ENCODE results near the gene ARFGAP3.
A peak's percentile ranks its signal among the peaks of the same experiment; 100 is the strongest.
"Not testable (repeated sequence)": the region's sequence is repeated elsewhere in the genome, so short reads cannot be mapped to it uniquely, and the experiment has no call there.

The ARFGAP3 gene

DNA sequence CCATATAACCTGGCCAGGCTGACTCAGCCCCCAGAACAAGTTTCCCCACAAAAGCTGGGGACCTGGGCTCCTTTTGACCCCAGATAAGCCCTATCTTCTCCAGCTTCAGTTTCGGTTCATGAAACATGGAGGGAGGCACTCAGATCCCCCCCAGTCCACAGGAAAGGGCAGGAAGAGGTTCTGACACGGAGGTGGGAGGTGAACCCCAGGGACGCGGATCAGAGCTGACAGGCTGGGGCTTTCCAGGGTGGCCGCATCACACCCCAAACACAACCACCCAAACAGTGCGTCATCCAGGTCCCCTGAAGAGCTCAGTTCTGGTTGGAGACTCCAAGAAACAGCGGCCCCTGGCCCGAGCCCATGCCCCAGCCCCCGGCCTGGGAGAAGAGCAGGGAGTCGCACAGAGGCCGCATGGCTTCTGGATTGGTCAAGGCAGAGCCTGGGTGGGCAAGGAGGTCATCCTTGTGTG is 92.1 kb downstream of the ARFGAP3 start:
- no peak for DNase-seq

DNA sequence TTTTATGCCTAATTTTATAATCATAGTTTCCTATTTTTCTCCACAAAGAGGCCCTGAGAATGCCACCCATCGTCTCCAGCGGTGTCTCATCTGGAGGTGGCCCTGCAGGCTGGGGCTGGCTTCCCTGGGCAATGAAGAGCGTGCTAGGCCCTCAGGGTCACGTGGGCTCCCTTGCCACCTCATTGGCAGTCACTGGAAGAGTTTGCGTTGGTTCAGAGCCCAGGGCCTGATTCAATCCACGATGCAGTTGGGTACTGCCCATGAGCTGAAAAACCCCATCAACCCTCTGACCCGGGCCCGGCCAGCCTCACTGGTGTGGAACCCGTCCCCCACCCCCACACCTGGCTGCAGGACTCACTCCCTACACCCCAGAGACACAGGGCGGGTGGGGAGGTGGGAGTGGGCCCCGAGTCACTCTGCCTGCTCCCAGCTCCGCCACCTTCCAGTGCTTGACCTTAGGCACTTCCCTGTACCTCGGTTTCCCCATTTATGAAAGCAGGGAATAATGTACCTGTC is 93.0 kb downstream of the ARFGAP3 start:
- no peak for DNase-seq

DNA sequence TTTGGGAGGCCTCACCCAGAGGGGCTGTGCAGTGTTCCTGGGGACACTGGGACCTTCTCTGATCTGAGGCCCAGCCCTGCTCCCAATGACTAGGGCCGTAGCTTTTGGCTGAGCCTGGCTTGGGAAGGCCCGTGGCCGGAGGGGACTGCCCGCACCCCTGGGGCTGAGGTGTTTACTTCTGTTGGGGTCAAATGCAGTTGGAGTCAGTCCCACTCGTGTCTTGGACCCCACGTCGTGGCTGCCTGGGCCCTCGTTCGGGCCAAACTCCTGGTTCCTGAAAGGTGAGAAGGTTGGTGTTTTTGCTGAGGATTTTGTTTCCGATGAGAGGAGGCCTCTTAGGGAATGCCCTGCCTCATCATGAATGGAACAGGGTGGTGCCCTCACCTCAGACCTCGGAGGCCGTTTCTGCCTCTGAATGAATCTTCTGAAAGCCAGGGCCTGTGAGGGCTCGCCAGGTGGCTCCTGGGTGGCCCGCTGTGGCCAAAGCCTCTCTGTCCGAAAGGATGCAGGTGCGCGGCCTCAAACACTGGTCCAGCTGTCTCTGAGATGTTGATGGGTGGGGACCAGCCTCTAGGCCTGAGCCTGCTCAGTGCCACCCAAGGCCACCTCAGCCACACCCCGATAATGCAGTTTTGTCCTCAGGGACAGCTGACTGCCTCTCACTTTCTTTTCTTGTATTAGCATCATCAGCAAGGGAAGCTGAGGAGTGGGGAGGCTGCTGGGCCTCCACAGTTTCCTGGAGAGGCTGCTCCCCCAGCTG is 96.1 kb downstream of the ARFGAP3 start:
- DNase-seq, result peak; percentile 13

DNA sequence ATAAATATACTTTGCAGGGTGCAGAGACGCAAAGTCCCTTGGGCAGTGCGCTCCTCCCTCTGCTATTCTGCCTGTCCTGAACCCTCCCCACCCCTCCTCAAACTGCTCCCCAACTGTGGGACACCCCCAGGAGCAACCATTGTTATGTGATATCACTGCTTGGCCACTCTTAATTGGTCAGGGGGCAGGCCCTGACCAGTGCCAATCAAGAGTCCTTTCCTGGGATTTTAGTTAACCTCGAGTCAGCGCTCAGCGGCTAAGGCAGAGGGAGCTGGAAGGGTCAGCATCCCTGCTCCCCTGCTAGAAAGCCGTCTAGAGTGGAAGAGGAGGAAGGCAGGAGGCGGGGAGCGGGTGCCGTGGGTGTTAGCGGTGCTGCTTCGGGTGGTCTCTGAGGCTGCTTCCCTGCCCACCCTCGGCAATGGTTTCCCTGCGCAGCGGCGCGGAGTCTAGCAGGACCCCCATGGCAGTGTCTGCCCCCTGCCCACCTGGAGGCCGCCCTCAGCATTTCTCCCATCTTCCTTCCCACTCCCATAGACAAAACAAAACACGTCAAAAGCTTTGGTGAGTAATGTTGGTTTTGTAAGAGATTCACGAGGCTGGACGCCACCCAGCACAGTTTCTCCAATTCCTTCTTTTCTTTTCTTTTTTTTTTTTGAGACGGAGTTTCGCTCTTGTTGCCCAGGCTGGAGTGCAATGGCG is 98.0 kb downstream of the ARFGAP3 start:
- no peak for DNase-seq

DNA sequence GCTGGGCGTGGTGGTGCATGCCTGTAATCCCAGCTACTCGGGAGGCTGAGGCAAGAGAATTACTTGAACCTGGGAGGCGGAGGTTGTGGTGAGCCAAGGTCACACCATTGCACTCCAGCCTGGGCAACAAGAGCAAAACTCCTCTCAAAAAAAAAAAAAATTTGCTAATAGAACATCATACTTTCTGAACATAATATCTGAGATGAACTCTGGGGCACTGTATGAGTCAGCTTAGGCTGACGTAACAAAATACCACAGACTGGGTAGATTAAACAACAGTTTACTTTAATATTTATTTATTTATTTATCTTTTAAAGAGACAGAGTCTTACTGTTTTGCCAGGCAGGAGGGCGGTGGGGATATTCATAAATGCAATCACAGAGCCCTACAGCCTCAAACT is 101.5 kb downstream of the ARFGAP3 start:
- not testable (repeated sequence) for DNase-seq

DNA sequence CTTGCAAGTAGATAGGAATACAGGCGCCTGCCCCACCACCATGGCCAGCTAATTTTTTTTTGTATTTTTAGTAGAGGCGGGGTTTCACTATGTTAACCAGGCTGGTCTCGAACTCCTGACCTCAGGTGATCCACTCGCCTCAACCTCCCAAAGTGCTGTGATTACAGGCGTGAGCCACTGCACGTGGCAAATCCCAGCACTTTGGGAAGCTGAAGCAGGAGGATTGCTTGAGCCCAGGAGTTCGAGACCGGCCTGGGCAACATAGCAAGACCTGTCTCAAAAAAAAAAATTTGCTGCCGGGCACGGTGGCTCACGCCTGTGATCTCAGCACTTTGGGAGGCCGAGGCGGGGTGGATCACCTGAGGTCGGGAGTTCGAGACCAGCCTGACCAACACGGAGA is 102.0 kb downstream of the ARFGAP3 start:
- not testable (repeated sequence) for DNase-seq

DNA sequence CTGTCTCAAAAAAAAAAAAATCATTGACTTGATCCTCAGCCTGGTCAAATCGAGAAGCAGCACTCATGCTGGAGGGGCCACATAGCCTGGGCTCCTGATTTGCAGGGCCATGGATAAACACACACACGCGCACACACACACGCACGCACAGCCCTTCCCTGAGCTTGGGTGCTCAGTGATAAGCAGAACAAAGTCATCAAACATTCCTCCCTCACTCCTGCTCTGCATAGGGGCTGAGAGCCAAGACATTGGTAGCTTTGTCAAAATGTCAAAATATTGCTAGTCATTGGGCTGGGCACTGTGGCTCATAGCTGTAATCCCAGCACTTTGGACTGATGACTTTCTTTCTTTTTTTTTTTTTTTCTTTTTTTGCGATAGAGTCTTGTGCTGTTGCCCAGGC is 102.4 kb downstream of the ARFGAP3 start:
- no peak for DNase-seq

DNA sequence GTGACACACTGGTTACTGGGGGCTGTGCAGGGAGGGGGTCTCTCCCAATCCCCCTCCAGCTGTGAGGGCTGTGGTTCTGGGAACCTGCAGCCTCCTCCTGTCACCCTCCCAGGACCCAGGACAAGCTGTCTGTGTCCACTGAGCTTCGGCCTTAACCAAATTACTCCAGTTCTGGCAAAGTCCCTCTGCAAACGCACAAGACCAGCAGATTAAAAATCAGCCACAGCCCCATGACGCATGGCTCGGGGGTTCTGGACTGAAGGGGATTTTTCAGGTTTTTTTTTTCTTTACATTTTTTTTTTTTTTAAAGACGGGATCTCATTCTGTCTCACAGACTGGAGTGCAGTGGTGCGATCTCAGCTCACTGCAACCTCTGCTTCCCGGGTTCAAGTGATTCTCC is 104.2 kb downstream of the ARFGAP3 start:
- no peak for DNase-seq

DNA sequence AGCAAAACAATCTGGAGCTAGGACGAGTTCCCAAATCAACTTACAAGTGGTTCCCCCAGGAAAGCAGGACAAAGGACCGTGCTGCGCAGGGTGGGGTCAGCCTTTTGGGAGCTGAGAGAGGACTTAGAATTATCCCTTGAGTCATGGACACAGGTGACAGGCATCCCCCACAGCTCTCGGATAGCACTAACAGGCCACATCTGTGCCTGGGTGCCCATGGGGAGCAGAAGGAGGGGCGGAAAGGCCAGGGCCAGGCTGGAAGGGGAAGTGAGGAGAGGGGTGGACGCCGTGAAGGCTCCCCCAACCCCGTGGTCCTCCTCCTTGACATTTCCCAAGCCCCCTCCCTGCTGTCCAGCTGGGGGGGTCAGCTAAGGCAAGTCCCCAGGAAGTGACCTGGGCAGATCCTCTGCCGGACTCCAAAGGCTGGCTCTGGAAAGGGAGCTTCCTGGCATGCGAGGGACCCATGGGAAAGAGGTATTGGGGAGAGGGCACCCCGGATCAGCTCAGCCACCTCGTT is 104.8 kb downstream of the ARFGAP3 start:
- no peak for DNase-seq

DNA sequence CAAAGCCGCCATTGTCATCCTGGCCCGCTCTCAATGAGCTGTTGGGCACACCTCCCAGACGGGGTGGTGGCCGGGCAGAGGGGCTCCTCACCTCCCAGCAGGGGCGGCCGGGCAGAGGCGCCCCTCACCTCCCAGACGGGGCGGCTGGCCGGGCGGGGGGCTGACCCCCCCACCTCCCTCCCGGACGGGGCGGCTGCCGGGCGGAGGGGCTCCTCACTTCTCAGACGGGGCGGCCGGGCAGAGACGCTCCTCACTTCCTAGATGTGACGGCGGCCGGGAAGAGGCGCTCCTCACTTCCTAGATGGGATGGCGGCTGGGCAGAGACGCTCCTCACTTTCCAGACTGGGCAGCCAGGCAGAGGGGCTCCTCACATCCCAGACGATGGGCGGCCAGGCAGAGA is 106.7 kb downstream of the ARFGAP3 start:
- not testable (repeated sequence) for DNase-seq

DNA sequence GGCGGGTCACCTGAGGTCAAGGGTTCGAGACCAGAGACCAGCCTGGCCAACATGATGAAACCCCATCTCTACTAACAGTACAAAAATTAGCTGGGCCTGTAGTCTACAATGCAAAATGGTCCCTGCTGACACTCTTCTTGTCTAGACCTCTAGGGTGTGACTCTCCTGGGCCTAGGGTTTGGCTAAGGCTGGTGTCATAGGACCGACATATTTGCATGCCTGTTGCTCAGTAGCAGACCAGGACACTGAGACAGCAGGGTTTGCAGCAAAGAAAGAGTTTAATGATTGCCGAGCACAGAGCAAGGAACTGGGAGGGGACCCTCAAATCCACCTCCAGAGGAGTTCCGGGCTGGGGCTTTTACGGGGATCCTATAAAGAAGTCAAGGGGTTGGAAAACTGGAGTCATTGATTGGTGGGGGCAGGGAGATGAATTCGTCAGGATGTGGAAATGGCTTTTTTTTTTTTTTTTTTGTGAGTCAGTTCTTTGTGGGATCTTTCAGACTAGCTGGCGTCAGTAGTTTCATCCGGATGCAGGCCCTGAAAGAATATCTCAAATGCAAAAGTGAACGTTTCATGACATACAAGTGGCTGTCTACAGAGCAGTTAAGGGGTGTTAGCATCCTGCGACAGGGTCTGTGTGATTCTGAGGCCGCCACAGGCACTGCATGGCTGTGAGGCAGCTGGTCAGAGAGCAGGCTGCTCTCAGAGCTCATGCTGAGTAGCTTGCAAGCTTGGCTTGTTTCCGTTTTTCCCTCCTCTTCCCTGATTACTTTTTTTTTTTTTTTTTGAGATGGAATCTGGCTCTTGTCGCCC is 109.2 kb downstream of the ARFGAP3 start:
- peak; percentile 42 for DNase-seq

All from NCI-H146 (cell line).